C4-2B (cell line): ENCODE data around the gene SLC39A11.

Source experiments
- CTCF ChIP-seq: fragments of 450-650 bp; conservative IDR thresholded peaks from 2 replicates; pipeline ENCODE4 v1.5.1; 2017; ENCODE audit warnings: mild to moderate bottlenecking
- ZFX ChIP-seq: fragments of 450-650 bp; IDR thresholded peaks from 2 replicates; pipeline ENCODE4 v1.6.1; 2017

- no peak for TF ChIP-seq CTCF
- no peak for TF ChIP-seq ZFX
Observed at GRCh38 chr17:72651988-72652387, 440.5 kb downstream of the SLC39A11 start.
